Measurements from ENCODE around the gene EPB41L4A. TPM values are rescaled to one million over a fixed set of nuclear protein-coding genes. Genes with fewer than 3 reads are reported as not detected.

EPB41L4A gene
- total and polyA plus RNA-seq, 12 donors, result 6.2 to 28.4 (median 17.5) TPM

DNA sequence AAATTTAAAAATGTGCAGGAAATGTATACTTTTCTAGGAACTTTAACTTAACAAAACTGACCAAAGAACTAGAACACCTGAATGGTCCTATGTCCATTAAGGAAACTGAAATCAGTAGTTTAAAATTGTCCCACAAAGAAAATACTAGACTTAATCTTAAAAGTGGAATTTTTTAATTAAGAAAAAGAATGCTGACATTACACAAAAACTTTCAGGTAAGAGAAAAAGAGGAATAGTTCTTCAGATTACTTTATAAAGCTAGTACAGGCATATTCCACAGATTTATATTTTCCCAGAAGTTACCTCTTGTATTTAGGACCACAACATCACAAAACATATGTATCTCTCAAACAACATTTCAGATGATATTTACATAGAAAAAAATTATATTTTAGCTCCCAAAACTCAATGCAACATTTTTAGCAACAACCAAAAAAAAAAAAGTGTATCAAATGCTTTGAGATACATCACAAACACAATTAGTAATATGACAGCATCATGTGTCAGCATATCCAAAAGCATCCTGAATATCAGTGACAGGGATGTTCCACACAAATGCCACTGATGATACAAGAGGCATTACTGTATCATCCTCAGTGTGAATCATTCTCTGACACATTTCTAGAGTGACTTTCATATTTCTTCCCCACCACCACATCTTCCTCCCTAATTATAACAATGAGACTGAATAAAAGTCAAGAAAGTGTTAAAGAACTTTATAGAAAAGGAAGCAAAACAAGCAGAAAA, 264.0 kb downstream of the EPB41L4A start:
- Histone ChIP-seq H3K27me3 (no peaks in the 10 kb centered on the region), H3K4me1 (peaks cover 0 to 3% (median 2%) of the 10 kb centered on the region in 9 donors), H3K9me3 (peaks cover 0 to 6% (median 0%) of the 10 kb centered on the region in 11 donors), H3K4me3 (no peak overlapping the region), H3K36me3 (no peaks in the 10 kb centered on the region), H3K27ac (no peak overlapping the region)
- ATAC-seq, result no peak
- DNase-seq, result no peak
- intact Hi-C loops (cut with DNase I), result no loop called here
- TF ChIP-seq, protein P1, sequence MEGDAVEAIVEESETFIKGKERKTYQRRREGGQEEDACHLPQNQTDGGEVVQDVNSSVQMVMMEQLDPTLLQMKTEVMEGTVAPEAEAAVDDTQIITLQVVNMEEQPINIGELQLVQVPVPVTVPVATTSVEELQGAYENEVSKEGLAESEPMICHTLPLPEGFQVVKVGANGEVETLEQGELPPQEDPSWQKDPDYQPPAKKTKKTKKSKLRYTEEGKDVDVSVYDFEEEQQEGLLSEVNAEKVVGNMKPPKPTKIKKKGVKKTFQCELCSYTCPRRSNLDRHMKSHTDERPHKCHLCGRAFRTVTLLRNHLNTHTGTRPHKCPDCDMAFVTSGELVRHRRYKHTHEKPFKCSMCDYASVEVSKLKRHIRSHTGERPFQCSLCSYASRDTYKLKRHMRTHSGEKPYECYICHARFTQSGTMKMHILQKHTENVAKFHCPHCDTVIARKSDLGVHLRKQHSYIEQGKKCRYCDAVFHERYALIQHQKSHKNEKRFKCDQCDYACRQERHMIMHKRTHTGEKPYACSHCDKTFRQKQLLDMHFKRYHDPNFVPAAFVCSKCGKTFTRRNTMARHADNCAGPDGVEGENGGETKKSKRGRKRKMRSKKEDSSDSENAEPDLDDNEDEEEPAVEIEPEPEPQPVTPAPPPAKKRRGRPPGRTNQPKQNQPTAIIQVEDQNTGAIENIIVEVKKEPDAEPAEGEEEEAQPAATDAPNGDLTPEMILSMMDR (IDR thresholded peaks at IDR 0.05), result no peak

DNA sequence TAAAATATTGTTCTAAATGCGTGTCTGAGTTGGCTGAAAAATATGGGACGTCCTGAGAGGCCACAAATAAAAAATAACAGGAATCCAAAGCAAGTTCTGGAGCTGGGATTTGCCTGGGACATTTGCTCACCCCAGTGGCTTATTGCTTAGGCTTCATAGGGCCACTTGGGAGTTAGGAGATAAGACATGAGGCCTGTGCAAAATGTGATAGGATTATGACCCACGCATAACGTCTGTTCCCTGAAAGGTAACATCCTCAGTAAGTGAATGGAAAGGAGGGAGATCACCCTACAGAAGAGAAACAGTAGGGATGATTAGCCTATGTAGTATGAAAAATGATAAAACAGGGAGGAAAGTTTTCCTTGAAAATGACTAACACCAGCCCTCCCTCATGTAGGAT, 269.4 kb downstream of the EPB41L4A start:
- intact Hi-C loops (cut with DNase I), result loop anchor here (5.0 to 10.0 kb wide), 12 partner anchors 135 to 995 kb away; partner anchors contain the start of gene NREP (in 5 of the 10)
- WGBS, 2 donors, result 78 to 81% methylated on average over 4 of the region's 4 CpGs
- H3K4me1 ChIP-seq, result peaks cover 0 to 14% (median 7%) of the 10 kb centered on the region in 9 donors
- TF ChIP-seq, protein P1 (IDR thresholded peaks at IDR 0.05), result no peak
- no peak for DNase-seq
- H3K27ac ChIP-seq, result no peak overlapping the region
- peaks cover 0 to 7% (median 0%) of the 10 kb centered on the region in 11 donors for H3K9me3 ChIP-seq
- no peaks in the 10 kb centered on the region for H3K36me3 ChIP-seq
- no peak overlapping the region for H3K4me3 ChIP-seq
- no peaks in the 10 kb centered on the region for H3K27me3 ChIP-seq
- no peak for ATAC-seq

DNA sequence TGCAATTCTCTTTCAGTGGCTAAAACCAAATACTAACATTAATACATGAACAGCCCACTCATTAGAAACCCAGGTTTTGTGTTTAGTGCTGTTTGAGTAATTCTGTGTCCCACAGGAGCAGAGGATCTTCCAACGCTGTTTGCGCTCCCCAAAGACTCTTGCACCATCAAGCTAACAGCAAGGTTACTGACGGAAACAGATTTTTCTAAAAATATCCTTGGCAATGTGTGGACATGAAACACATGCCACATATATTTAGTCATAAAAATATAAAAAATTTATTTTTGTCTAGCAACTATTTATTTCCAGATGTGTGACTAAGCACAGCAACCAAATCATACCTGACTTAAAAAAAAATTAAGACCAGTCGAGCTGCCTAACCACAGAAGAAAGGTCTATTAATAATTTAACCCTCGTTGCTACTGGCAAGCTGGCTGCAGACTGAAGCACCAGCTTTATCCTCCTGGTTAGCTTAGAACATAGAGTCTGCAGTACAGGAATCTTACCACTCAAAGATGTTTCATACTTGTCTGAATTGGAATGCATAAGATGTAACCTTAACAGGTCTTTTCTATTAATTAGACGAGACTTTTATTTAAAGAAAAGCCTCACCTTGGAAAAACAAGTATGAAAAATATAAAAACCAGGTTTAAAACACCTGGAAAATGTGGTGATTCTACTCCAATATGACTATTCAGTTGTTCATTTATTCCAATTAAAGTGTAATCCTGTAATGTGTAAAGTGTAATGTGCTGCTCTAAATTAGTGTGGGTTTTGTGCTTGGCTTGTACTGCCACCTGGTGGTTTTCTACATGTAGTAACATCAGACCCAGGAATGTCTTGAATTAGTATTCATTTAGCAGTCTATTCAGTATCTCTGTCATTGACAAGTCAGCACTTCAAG, 272.5 kb downstream of the EPB41L4A start:
- Histone ChIP-seq H3K4me3 (no peak overlapping the region), H3K27me3 (no peaks in the 10 kb centered on the region), H3K4me1 (peaks cover 0 to 30% (median 24%) of the 10 kb centered on the region in 9 donors), H3K27ac (peak overlapping the region in 6 of 10 donors; percentile 2 to 61 (median 34)), H3K36me3 (no peaks in the 10 kb centered on the region), H3K9me3 (peaks cover 0 to 7% (median 0%) of the 10 kb centered on the region in 11 donors)
- 20 to 24% methylated on average over 6 of the region's 6 CpGs for WGBS, 2 donors
- ATAC-seq (peak; percentile 80 to 94 (median 88)), DNase-seq (peak in 1 of 2 donors; percentile 79)
- TF ChIP-seq, protein P1 (IDR thresholded peaks at IDR 0.05), result peak; percentile 81 to 93 (median 89)
- intact Hi-C loops (cut with DNase I), result loop anchor here (1.0 to 10.0 kb wide), 19 partner anchors 132 to 992 kb away; partner anchors contain the start of gene NREP (in 6 of the 10)

DNA sequence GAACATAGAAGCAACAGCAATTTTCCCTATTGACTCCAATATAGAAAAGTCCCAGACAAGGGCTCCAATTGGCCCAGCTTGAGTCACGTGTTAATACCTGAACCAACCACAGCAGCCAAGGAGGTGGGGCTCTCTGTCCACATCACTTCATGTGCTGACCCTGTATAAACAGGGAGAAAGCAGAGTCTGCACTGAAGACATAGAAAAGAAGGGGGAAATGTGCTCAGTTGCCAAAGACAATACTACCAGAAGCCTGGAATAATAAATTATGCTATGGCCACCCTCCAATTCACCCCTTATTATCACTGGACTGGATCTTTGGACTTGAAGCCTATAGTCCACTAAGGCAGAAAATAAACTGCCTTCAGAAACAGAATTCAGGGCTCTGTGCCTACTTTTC, 275.4 kb downstream of the EPB41L4A start:
- ATAC-seq (no peak), DNase-seq (no peak)
- H3K27me3 ChIP-seq, result no peaks in the 10 kb centered on the region
- intact Hi-C loops (cut with DNase I), result loop anchor here in 8 of 10 donors (5.0 to 10.0 kb wide), 8 partner anchors 129 to 989 kb away; partner anchors contain the start of gene NREP (in 4 of the 8)
- no peaks in the 10 kb centered on the region for H3K36me3 ChIP-seq
- no peaks in the 10 kb centered on the region for H3K9me3 ChIP-seq
- H3K27ac ChIP-seq, result peak overlapping the region in 1 of 10 donors; percentile 29
- no peak overlapping the region for H3K4me3 ChIP-seq
- peaks cover 0 to 30% (median 24%) of the 10 kb centered on the region in 9 donors for H3K4me1 ChIP-seq
- WGBS, 2 donors, result 72 to 80% methylated on average over 1 of the region's 1 CpG
- TF ChIP-seq, protein P1 (IDR thresholded peaks at IDR 0.05), result no peak

All from heart right ventricle (tissue), 16 donors.